NCI-H69 (cell line): ENCODE measurements around the gene GJA5.

Experiments used
- DNase-seq: peaks from one replicate; lab custom pipeline; 2025; lab: John Stamatoyannopoulos, UW

Gene GJA5

GRCh38 chr1:147760481-147761260, at the start of gene GJA5:
TSS of gene GJA5 (minus strand) at chr1:147760602. CDS start at chr1:147759238, 1,364 bp downstream.
- no peak for DNase-seq

DNA sequence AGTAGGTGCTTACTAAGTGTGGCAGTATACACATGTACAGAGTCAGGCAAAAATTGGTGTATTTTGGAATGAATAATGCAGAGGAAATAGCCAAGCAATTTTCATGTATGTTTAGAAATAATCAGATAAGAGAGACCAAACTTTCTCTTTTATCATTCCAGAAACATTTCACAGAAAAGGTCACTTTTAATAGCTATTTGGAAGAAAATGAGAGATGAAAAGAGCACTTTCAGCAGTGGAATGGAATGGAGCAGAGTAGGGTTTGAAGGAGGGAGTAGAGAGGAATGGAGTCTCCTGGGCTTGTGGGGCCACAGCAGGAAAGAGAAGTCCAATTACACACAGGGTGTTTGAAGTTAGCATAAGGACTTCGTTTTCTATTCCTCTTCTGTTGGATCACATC, 48.8 kb upstream of the GJA5 start:
- no peak for DNase-seq

GRCh38 chr1:147808025-147808424, 47.6 kb upstream of the GJA5 start:
- DNase-seq, result no peak

DNA sequence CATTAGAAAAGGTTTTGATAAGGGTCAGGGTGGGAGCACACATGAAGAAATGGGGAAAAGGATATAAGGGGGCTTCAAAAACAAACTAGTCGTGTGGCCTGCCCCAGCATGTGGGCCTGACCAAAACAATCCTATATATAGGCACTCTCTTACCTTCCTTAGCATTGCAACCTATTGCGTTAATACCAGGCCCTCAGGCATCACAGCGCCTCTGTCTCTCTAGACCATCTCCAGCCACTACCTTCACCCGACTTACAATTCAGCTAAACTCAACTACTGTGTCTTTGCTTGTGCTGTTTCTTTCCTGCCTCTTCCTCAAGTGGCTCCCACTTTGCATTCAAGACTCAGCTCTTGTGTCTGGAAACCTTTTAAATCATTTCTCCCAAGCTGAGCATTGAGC, 47.0 kb upstream of the GJA5 start:
- DNase-seq, result no peak

GRCh38 chr1:147804942-147805723, 44.7 kb upstream of the GJA5 start:
- no peak for DNase-seq

- DNase-seq, result no peak
Observed at GRCh38 chr1:147800804-147801203, 40.4 kb upstream of the GJA5 start.

DNA sequence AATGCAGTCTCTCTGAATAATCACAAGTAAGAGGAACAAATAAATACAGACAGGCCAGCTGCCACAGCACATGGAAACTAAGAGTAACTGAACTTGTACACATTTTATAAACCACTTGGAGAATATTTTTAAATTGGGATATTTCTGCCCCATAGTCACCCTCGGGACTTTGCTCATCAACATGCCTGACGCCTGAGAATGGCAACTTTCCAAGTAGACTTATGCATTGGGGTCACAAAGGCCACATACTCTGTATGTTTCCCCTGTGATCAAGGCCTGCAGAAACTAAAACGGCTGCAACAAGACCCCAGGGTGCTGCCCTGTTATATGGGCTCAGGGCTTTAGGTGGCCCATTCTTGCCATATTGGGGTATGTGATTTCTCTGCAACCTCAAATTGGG, 38.3 kb upstream of the GJA5 start:
- no peak for DNase-seq

GRCh38 chr1:147794570-147794969, 34.2 kb upstream of the GJA5 start:
- no peak for DNase-seq

GRCh38 chr1:147791876-147792275, 31.5 kb upstream of the GJA5 start:
- DNase-seq, result no peak

DNA sequence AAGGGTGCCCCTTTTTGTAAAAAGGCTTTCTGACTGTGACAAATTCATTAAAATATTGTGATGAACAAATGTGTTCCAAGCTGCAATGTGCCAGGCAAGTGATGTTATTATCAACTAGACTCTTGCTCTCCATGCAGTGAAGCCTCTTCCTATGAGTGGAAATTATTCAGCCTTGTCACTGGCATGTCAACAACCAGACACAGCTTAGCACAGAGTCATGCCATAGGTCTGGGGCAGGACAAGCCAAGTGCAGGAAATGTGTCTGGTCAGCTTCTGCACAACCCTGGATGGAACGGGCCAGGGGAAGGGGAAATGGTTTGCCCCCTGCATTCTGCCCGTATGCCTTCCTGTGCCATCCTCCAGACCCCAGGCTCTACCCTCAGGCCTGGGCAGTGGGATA, 27.4 kb upstream of the GJA5 start:
- no peak for DNase-seq

DNA sequence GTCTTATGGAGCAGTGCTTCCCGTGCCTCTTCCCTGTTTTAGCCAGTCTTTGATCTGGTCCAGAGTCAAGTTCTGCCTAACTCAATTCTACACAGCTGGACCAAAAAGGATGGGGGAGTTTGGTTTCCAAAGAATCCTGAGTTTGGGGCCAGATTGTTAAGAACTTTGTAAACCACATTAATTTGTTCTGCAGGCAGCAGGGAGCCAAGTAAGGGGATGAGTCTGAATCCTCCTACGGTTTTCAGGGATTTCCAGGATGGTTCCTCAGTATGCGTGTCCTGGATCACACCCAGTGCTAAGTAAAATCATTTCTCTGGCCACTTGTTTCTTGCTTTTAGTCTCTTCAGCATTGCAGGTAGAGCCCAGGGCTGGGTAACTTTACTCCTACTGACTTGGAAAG, 26.1 kb upstream of the GJA5 start:
- no peak for DNase-seq

GRCh38 chr1:147785794-147786506, 25.5 kb upstream of the GJA5 start:
- DNase-seq, result no peak

DNA sequence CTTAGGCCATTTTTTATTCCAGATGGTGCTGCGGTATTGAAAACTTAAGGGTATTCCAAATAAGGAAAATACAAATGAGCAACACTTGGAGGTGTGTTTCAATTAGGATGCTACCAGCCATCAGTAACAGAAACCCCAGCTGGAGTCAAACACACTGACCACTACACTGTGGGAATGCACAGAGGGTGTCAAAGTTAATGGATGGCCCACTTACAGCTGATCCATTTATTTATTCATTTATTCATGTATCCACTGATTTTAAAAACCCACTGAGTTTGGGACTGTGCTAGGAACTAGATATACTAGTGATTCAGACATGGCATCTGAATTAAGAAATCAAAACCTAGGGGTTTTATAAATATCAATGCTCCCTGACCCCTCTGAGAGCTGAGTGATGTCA, 24.5 kb upstream of the GJA5 start:
- DNase-seq, result no peak

GRCh38 chr1:147781056-147781471, 20.7 kb upstream of the GJA5 start:
- DNase-seq, result no peak

DNA sequence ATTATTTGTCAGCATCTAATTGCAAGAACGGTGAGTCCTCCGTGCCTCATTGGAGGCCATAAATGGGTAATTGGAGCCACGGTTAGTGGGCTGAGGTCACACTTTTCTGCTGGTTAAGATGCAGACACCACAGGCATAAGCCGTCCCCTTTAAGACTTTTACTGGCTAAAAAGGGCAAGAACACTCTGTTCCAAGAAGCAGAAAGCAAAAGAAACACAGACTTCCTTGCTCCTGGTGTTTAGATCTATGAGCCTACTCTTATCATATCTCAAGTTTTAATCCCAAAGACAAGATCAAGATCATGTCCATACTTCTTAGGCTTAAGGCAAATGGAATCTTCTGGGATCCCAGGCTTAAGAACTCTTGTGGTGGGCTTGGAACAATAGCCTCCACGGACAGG, 17.3 kb upstream of the GJA5 start:
- no peak for DNase-seq

GRCh38 chr1:147773215-147773715, 12.9 kb upstream of the GJA5 start:
- no peak for DNase-seq

- no peak for DNase-seq
Observed at GRCh38 chr1:147772570-147772969, 12.2 kb upstream of the GJA5 start.

DNA sequence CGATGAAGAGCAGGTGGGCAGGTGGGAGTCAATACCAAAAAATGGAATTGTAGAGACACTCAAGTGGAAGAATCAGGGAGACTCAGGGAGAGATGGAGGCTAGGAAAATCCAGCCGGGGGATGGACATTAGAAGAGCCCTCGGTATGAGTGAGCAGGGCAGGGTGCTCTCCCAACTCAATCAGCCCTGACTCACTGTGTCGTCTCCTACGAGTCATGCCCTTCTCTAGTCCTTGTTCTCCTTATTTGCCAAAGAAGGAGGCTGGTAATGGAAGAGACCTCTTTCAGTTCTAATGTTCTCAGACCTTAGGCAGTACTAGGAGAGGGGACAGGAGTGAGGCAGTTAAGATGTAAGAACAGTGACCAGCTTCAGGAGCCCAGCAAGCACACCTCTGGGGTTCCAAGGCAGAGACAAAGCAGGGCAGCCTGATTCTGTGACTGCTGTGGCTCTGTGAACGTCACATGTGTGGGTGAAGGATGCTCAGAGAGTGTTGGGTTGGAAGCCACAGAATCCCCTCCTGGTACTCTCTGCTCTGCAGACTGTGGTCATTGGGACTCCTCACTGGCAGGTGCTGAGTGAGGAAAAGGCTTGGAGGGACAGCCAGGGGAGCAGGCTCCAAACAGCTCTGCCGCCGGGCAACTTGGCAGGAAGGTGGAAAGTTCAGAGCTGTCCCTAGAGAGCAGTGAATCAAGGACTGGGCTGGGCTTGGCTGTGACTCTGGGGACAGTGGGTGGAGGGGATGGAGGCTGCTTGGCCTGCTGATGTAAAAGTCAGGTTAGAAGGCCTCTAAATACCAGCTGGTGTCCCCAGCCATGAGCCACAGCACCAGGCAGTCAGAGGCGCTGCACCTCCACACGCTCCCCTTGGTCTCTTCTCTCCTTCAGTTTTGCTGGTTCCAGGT, 11.1 kb upstream of the GJA5 start:
- DNase-seq, result peak; percentile 15

- DNase-seq, result no peak
Observed at GRCh38 chr1:147769106-147769505, 8.7 kb upstream of the GJA5 start.

GRCh38 chr1:147768582-147768981, 8.2 kb upstream of the GJA5 start:
- no peak for DNase-seq

DNA sequence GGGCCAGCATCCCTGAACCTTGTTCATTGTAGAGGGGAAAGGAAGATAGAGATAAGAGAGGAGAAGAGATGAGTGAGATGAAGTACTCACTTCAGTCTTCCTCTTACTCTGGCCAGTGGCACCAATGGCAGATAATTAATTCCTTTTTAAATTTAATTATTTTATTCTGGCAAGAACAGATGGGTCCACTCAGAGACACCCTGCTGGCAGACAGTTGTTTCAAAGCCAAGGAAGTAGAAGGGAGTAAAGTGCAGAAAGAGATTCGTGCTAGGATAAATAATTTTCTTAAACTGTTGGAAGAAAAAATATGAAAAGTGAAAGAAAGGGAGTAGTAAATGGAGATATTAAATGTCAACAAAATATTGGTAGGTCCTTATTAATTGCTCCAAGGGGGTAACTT, 7.7 kb upstream of the GJA5 start:
- DNase-seq, result no peak
